ENCODE results near the gene AOC1.

DNA sequence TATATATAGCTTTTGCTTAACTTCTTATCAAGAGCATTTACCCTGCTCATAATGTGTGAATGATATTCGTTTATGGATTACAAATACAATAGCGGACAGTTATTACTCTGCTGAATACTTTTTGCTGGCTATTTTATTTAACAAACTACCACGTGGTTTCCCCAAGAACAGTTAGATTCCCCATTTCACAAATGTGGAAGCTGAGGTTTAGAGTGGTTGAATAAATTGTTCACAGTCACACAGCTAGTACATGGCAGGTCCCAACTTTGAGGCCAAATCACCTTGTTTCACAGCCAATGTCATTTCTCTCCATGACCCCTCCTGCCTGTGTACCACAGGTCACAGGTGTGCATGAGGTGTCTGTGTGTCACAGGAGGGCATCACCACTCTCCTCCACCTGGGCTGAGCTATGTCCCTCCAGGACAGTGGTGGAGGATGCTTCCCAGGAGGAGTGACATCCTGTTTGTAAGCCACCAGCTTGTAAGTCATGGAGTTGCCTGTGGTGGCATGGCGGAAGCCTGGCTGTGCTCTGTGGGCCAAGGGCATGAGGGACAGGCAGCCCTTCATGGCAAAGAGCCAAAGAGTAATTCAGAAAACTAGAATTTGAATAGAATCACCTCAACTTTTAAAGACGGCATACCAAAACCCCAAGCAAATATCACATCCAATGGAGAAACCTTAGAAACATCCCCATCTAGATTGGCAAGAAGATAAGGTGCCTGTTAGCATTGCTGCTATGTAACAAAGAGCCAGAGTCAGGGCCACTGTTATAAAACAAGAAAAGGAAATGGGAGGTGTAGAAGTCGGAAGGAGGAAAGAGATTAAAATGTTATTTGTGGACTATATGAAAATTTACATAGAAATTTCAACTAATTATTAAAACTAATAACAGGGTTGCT is 51.9 kb downstream of the AOC1 start:
- TF ChIP-seq, protein P1, sequence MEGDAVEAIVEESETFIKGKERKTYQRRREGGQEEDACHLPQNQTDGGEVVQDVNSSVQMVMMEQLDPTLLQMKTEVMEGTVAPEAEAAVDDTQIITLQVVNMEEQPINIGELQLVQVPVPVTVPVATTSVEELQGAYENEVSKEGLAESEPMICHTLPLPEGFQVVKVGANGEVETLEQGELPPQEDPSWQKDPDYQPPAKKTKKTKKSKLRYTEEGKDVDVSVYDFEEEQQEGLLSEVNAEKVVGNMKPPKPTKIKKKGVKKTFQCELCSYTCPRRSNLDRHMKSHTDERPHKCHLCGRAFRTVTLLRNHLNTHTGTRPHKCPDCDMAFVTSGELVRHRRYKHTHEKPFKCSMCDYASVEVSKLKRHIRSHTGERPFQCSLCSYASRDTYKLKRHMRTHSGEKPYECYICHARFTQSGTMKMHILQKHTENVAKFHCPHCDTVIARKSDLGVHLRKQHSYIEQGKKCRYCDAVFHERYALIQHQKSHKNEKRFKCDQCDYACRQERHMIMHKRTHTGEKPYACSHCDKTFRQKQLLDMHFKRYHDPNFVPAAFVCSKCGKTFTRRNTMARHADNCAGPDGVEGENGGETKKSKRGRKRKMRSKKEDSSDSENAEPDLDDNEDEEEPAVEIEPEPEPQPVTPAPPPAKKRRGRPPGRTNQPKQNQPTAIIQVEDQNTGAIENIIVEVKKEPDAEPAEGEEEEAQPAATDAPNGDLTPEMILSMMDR (IDR thresholded peaks at IDR 0.05) = no peak
- no peak for TF ChIP-seq POLR2A (IDR thresholded peaks at IDR 0.05)
- no peak for TF ChIP-seq EP300 (IDR thresholded peaks at IDR 0.05)

Measured in tibial nerve (tissue), 4 donors.